Neutrophil (primary cell): ENCODE data around the gene RPL23.

ENCODE experiments used
- H3K27ac ChIP-seq: fragments of 200-600 bp; sonication (generic); 2 replicates; pipeline ENCODE4 v1.5.1; 2016; ENCODE audit warnings: mild to moderate bottlenecking, moderate library complexity
- H3K27me3 ChIP-seq: fragments of 200-600 bp; sonication (generic); 2 replicates; pipeline ENCODE4 v1.6.0; 2016; ENCODE audit warnings: mild to moderate bottlenecking
- H3K36me3 ChIP-seq: fragments of 200-600 bp; sonication (generic); 2 replicates; pipeline ENCODE4 v1.5.1; 2017
- H3K4me1 ChIP-seq, 2 experiments: fragments of 200-600 bp in 1 of 2; sonication (generic) in 1 of 2; 1 replicate in 1 of 2; 2 replicates in 1 of 2; pipeline versions ENCODE4 v1.5.1 to v1.6.1; 2013 to 2016; ENCODE audit warnings: low read depth in 1 of 2, low read length in 1 of 2, mild to moderate bottlenecking in 1 of 2, moderate library complexity in 1 of 2; ENCODE audit not compliant: control insufficient read depth in 1 of 2, insufficient read depth in 1 of 2
- H3K4me3 ChIP-seq, 2 experiments: fragments of 200-600 bp in 1 of 2; sonication (generic) in 1 of 2; 1 replicate in 1 of 2; 2 replicates in 1 of 2; pipeline ENCODE4 v1.5.1; 2013 to 2016; ENCODE audit warnings: low read depth in 1 of 2, low read length in 1 of 2, mild to moderate bottlenecking in 1 of 2, moderate library complexity in 1 of 2
- H3K9me3 ChIP-seq: fragments of 200-600 bp; sonication (generic); 2 replicates; pipeline ENCODE4 v1.5.1; 2016
- TF ChIP-seq, protein P1 (sequence below): fragments of 200-600 bp; sonication (generic); IDR thresholded peaks from 2 replicates; pipeline ENCODE4 v1.5.1; 2016; ENCODE audit warnings: antibody characterized with exemption

Gene RPL23

DNA sequence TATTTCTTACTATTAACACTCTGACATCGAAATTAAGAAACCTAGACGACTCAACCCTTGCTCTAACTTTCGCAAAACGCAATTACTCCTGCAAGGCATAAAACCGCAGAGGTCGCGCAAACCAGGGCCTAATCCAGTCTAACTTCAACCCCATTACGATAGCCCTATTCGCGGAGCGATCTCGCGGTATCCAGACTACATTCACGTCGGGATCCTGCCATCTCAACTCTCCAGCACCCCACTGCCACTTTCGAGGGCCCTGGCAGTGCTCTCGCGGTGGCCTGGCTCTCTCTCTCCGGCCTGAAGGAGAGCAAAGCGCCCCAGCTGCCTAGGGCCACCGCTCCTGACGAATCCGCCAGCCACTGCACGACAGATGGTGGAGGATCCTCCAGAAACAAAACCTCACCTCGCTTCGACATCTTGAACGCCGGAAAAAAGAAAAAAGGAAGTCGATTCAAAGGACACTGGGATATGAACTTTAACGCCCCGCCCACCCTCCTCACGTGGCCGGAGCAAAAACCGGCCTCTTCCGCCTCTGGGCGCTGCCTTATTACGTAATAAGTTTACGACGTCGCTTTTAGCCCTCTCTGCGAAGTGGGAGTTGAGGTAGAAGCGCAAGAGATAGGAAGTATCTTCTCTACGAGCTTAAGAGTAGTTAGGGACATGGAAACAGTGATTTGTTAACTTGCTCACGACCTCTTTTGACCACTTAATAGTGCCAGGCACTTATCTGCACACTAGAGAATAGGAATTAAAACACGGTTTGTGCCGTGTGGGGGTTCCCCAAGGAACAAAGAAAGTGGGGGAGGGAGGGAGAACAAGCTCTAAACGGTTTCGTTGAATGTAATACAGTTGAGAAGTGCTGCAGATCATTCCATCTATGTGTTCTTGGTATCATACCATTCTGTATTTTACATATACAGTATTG, at the start of gene RPL23:
RPL23 (minus strand) TSS at position 430 of the 928 bp plus-strand sequence; CDS start at position 419, 11 bp downstream.
- peak within 1 kb of the TSS; percentile 96 for H3K27ac ChIP-seq
- peaks cover 36 to 38% of the 10 kb centered on the region in 2 experiments for H3K4me1 ChIP-seq
- TF ChIP-seq, protein P1, sequence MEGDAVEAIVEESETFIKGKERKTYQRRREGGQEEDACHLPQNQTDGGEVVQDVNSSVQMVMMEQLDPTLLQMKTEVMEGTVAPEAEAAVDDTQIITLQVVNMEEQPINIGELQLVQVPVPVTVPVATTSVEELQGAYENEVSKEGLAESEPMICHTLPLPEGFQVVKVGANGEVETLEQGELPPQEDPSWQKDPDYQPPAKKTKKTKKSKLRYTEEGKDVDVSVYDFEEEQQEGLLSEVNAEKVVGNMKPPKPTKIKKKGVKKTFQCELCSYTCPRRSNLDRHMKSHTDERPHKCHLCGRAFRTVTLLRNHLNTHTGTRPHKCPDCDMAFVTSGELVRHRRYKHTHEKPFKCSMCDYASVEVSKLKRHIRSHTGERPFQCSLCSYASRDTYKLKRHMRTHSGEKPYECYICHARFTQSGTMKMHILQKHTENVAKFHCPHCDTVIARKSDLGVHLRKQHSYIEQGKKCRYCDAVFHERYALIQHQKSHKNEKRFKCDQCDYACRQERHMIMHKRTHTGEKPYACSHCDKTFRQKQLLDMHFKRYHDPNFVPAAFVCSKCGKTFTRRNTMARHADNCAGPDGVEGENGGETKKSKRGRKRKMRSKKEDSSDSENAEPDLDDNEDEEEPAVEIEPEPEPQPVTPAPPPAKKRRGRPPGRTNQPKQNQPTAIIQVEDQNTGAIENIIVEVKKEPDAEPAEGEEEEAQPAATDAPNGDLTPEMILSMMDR, result peak; percentile 39
- no peaks in the 10 kb centered on the region for H3K9me3 ChIP-seq
- peaks cover 24% of the 10 kb centered on the region for H3K36me3 ChIP-seq
- no peaks in the 10 kb centered on the region for H3K27me3 ChIP-seq
- peak within 1 kb of the TSS; percentile 82 to 97 for H3K4me3 ChIP-seq

DNA sequence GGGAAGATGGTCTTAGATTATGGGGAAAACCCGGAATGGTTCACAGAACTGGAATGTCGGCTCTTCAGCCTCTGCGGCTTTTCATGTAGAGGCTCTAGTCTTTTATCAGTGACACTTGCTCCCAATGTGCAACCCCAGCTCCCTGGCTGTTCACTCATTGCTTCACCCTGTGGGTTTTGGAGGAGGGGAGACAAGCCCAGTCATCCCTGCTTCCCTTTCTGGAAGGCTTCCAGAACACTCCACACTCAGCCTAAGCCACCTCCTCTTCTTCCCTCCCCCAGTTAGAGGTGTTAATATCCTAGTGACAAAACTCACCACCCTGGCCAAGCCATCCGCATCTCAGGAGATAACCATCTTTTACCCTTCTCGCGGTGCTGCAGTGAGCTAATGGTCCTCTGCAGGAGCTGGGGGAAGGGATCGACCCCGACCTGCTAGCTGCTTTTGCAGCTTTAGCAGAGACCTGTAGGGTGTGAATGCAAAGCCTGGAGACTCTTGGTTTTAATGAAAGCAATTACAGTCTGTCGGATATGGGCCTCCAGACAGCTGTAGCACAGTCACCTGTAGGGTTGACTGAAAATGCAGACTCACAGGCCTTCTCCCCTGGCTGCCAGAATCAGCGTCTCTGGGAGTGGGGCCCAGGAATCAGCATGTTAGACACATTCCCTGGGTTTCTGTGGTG, 47.6 kb upstream of the RPL23 start:
- Histone ChIP-seq H3K27ac (peak overlapping the region; percentile 96), H3K36me3 (peaks cover 93% of the 10 kb centered on the region), H3K4me3 (peak overlapping the region; percentile 49 to 60), H3K9me3 (no peaks in the 10 kb centered on the region), H3K4me1 (peaks cover 96% of the 10 kb centered on the region in 2 experiments), H3K27me3 (no peaks in the 10 kb centered on the region)
- TF ChIP-seq, protein P1, result no peak

DNA sequence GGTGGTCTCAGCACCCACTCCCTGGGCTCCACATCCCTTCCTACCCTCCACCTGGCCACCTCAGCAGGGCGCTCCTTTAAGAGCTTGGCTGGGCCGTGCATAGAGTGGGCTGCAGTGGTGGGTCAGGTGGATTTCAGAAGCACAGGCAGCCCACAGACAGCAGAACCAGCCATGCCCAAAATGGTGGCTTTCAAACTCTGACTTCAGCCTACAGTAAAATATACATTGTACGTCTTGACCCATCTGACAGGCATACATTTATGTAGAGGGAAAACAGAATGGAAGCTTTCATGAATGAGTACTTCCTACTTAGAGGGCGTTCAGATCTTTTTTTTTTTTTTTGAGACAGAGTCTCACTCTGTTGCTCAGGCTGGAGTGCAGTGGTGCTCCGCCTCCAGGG, 45.9 kb upstream of the RPL23 start:
- no peaks in the 10 kb centered on the region for H3K27me3 ChIP-seq
- H3K9me3 ChIP-seq, result no peaks in the 10 kb centered on the region
- peaks cover 96 to 98% of the 10 kb centered on the region in 2 experiments for H3K4me1 ChIP-seq
- H3K36me3 ChIP-seq, result peaks cover 89% of the 10 kb centered on the region
- TF ChIP-seq, protein P1, result no peak
- peak overlapping the region; percentile 96 for H3K27ac ChIP-seq
- peak overlapping the region; percentile 44 to 60 for H3K4me3 ChIP-seq

DNA sequence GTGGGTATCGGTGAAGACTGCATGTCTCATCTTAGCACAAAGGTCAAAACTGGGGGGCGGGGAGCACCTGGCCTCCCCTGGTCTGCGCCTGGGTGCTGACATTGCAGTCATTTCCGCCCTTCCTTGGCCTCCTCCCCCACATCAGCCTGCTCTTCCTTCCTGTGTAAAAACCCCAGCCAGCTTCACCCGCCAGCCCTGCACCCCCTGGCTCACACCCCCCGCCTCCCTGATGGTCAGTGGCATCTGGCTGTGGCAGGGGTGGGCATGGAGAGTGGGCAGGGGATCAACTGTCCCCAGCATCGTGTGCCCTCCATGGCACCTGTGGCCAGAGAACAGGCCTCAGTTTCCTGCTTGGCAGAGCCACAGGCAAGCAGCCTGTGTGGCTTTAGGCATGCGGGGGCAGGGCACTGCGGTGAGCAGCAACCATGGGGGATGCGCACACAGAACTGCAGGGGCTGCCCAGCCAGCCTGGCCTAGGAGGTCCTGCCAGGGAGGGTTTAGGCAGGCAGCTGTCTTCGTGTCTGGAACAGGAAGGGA, 45.4 kb upstream of the RPL23 start:
- Histone ChIP-seq H3K9me3 (no peaks in the 10 kb centered on the region), H3K27me3 (no peaks in the 10 kb centered on the region), H3K27ac (peak overlapping the region; percentile 96), H3K36me3 (peaks cover 89% of the 10 kb centered on the region), H3K4me1 (peaks cover 96 to 98% of the 10 kb centered on the region in 2 experiments), H3K4me3 (peak overlapping the region; percentile 44 to 60)
- TF ChIP-seq, protein P1, result no peak

DNA sequence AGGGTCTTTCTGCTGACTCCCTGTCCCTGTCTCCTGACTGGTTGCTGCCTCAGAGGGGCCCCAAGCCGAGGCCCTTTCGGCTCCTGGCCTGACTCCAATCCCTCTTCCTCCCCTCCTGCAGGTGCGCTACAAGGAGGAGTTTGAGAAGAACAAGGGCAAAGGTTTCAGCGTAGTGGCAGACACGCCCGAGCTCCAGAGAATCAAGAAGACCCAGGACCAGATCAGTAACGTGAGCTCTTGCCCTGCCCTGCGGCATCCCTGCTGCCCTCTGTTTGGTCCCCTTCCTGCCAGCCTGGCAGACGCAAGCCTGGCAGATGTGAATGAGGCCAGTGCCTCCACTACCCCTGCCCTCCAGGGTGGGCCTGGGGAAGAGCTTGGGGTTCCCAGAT, 44.8 kb upstream of the RPL23 start:
- no peaks in the 10 kb centered on the region for H3K27me3 ChIP-seq
- TF ChIP-seq, protein P1, result no peak
- H3K4me3 ChIP-seq, result peak overlapping the region; percentile 44 to 60
- H3K9me3 ChIP-seq, result no peaks in the 10 kb centered on the region
- peaks cover 89% of the 10 kb centered on the region for H3K36me3 ChIP-seq
- H3K27ac ChIP-seq, result peak overlapping the region; percentile 96
- peaks cover 96 to 98% of the 10 kb centered on the region in 2 experiments for H3K4me1 ChIP-seq
